ENCODE results near the gene SLC66A2. TPM values are rescaled to one million over a fixed set of nuclear protein-coding genes. Genes with fewer than 3 reads are reported as not detected.

SLC66A2 gene
- total RNA-seq, 2 experiments from 2014 or later = 44.5 to 44.8 TPM

DNA sequence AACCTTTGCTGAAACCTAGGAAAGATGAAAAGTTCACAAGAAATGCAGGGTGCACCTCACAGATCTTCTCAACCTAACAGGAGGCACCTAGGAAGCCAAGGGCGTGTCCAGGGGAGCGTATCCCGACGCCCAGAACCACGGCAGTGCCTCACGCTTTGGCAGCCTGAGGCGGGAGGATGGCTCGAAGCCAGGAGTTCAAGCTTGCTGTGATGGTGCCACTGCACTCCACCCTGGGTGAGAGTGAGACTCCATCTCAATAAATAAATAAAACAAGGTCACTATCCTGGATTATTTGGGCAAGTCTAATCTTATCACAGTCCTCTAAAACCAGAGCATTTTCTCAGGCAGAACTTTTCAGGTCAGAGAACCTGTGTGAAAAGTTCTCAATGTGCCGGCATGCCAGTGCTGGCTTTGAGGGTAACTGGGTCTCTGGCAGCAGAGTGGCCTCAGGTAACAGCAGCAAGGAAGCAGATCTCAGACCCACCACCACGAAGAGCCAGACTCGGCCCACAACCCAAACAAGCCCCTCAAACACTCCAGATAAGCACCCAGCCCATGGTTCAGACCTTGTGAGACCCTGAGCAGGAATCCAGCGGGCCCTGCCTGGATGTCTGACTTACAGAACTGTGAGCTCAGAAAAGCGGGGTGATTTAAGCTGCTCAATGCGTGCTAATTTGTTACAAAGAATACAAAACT lies 24.7 kb upstream of the SLC66A2 start:
- no peak overlapping the region for H3K4me3 ChIP-seq (ENCODE audit: low read length)
- no peaks in the 10 kb centered on the region for H3K9me3 Mint-ChIP-seq
- no peak overlapping the region for H3K4me3 Mint-ChIP-seq
- peaks cover 48% of the 10 kb centered on the region for H3K36me3 ChIP-seq (ENCODE audit: insufficient read depth, low read length)
- no peaks in the 10 kb centered on the region for H3K27me3 Mint-ChIP-seq
- ChIA-PET POLR2A (interaction anchor here (0.6 kb wide), 1 partner anchor 12 kb away, joined by 4 read pairs; no protein-coding TSS in a partner anchor), CTCF (no interaction called here)
- H3K9me3 ChIP-seq (ENCODE audit: control insufficient read depth in 1 of 2, insufficient read depth in 1 of 2, low read length in 2 of 2) = no peaks in the 10 kb centered on the region
- intact Hi-C loops (cut with DNase I, micrococcal nuclease) = no loop called here
- H3K27ac ChIP-seq (ENCODE audit: low read depth in 1 of 2, low read length in 2 of 2) = no peak overlapping the region
- peaks cover 22% of the 10 kb centered on the region for H3K4me1 Mint-ChIP-seq (ENCODE audit: low read depth)
- no peak overlapping the region for H3K27ac Mint-ChIP-seq
- no peaks in the 10 kb centered on the region for H3K27me3 ChIP-seq (ENCODE audit: control insufficient read depth in 1 of 2, insufficient read depth in 2 of 2, low read length in 2 of 2)
- H3K36me3 Mint-ChIP-seq (ENCODE audit: low read depth) = peaks cover 75% of the 10 kb centered on the region
- TF ChIP-seq, protein P1, sequence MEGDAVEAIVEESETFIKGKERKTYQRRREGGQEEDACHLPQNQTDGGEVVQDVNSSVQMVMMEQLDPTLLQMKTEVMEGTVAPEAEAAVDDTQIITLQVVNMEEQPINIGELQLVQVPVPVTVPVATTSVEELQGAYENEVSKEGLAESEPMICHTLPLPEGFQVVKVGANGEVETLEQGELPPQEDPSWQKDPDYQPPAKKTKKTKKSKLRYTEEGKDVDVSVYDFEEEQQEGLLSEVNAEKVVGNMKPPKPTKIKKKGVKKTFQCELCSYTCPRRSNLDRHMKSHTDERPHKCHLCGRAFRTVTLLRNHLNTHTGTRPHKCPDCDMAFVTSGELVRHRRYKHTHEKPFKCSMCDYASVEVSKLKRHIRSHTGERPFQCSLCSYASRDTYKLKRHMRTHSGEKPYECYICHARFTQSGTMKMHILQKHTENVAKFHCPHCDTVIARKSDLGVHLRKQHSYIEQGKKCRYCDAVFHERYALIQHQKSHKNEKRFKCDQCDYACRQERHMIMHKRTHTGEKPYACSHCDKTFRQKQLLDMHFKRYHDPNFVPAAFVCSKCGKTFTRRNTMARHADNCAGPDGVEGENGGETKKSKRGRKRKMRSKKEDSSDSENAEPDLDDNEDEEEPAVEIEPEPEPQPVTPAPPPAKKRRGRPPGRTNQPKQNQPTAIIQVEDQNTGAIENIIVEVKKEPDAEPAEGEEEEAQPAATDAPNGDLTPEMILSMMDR (IDR thresholded peaks at IDR 0.05) = no peak
- H3K4me1 ChIP-seq (ENCODE audit: insufficient read depth, low read length) = peaks cover 9% of the 10 kb centered on the region
- DNase-seq (no peak), ATAC-seq (ENCODE audit: poor library complexity) (no peak)

DNA sequence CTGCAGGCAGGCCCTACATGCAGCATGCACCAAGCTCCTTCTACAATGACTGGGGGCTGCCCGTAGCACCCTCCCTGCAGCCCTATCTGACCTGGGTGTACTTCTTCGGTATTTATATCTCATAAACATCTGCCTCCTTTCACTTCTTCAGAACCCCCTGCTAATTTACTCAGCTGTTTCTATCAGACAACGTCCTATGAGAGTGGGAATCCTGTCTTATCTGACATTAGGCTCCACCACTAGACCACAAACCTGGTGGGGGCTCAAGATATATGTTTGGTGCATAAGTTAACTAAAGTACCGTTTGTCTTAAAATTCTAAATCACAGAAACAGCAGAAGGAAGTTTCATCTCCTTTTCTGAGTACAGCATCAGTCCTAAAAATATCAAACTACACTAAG lies 23.6 kb upstream of the SLC66A2 start:
- intact Hi-C loops (cut with DNase I, micrococcal nuclease) = no loop called here
- H3K36me3 Mint-ChIP-seq (ENCODE audit: low read depth) = peaks cover 86% of the 10 kb centered on the region
- H3K27ac ChIP-seq (ENCODE audit: low read depth in 1 of 2, low read length in 2 of 2) = no peak overlapping the region

DNA sequence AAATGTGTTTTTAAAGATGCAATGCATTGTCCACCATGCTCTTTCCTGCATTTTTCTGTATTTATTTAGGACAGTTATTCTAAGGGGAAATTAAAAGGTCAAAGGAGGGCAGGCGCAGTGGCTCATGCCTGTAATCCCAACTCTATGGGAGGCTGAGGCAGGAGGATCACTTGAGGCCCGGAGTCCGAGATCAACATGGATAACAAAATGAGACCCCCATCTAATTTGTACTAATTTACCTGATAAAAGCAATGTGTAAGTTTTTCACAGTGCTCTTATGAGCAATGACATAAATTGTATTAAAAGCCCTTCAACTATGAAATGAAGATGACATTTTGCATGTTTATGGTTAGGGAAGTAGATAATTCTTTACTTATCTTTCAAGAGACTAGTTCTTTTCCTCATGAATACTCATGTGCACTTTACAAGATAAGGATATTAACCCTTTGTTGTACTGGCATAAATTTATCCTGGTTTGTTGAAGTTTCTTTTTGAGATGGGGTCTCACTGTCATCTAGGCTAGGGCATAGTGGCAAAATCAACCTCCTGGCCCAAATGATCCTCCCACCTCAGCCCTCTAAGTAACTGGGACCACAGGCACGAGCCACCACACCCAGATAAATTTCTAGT lies 22.7 kb upstream of the SLC66A2 start:
- H3K36me3 ChIP-seq (ENCODE audit: insufficient read depth, low read length) = peaks cover 50% of the 10 kb centered on the region

More for the DNA sequence above, 23.6 kb upstream of the SLC66A2 start:
- Histone ChIP-seq H3K4me1 (ENCODE audit: insufficient read depth, low read length) (peaks cover 3% of the 10 kb centered on the region), H3K9me3 (ENCODE audit: control insufficient read depth in 1 of 2, insufficient read depth in 1 of 2, low read length in 2 of 2) (no peaks in the 10 kb centered on the region), H3K27me3 (ENCODE audit: control insufficient read depth in 1 of 2, insufficient read depth in 2 of 2, low read length in 2 of 2) (no peaks in the 10 kb centered on the region), H3K4me3 (ENCODE audit: low read length) (no peak overlapping the region), H3K36me3 (ENCODE audit: insufficient read depth, low read length) (peaks cover 52% of the 10 kb centered on the region)
- DNase-seq (no peak), ATAC-seq (ENCODE audit: poor library complexity) (no peak)
- Mint-ChIP-seq H3K9me3 (no peaks in the 10 kb centered on the region), H3K27ac (peak overlapping the region; percentile 74), H3K27me3 (no peaks in the 10 kb centered on the region), H3K4me3 (no peak overlapping the region), H3K4me1 (ENCODE audit: low read depth) (peaks cover 18% of the 10 kb centered on the region)
- CTCF ChIA-PET = no interaction called here
- POLR2A ChIA-PET = no interaction called here
- TF ChIP-seq, protein P1 (IDR thresholded peaks at IDR 0.05) = no peak

More for the DNA sequence above, 22.7 kb upstream of the SLC66A2 start:
- no peak for ATAC-seq (ENCODE audit: poor library complexity)
- ChIA-PET POLR2A (no interaction called here), CTCF (no interaction called here)
- no peaks in the 10 kb centered on the region for H3K27me3 ChIP-seq (ENCODE audit: control insufficient read depth in 1 of 2, insufficient read depth in 2 of 2, low read length in 2 of 2)
- intact Hi-C loops (cut with DNase I, micrococcal nuclease) = no loop called here
- no peak for DNase-seq
- TF ChIP-seq, protein P1 (IDR thresholded peaks at IDR 0.05) = no peak
- H3K4me1 ChIP-seq (ENCODE audit: insufficient read depth, low read length) = no peaks in the 10 kb centered on the region
- Mint-ChIP-seq H3K27ac (peak overlapping the region; percentile 27), H3K36me3 (ENCODE audit: low read depth) (peaks cover 85% of the 10 kb centered on the region), H3K4me1 (ENCODE audit: low read depth) (peaks cover 9% of the 10 kb centered on the region), H3K27me3 (no peaks in the 10 kb centered on the region), H3K4me3 (no peak overlapping the region), H3K9me3 (no peaks in the 10 kb centered on the region)
- H3K27ac ChIP-seq (ENCODE audit: low read depth in 1 of 2, low read length in 2 of 2) = no peak overlapping the region
- H3K9me3 ChIP-seq (ENCODE audit: control insufficient read depth in 1 of 2, insufficient read depth in 1 of 2, low read length in 2 of 2) = no peaks in the 10 kb centered on the region
- no peak overlapping the region for H3K4me3 ChIP-seq (ENCODE audit: low read length)

All from CD4-positive, alpha-beta T cell (primary cell).